ENCODE results near the gene WNT3A. TPM values are rescaled to one million over a fixed set of nuclear protein-coding genes. Genes with fewer than 3 reads are reported as not detected.
"Not testable (repeated sequence)": the region's sequence is repeated elsewhere in the genome, so short reads cannot be mapped to it uniquely, and the experiment has no call there.

Gene WNT3A
- polyA plus RNA-seq, 2 donors, result 0.69 to 1.3 TPM

GRCh38 chr1:227971643-227972282, 35.0 kb upstream of the WNT3A start:
- not testable (repeated sequence) for H3K4me3 ChIP-seq (ENCODE audit: low read depth in 1 of 2, low read length in 2 of 2); H3K27ac ChIP-seq (ENCODE audit: low read depth in 2 of 2, low read length in 1 of 2); H3K36me3 ChIP-seq (ENCODE audit: control insufficient read depth in 2 of 2, insufficient read depth in 2 of 2, low read length in 1 of 2); H3K27me3 ChIP-seq (ENCODE audit: control insufficient read depth in 1 of 2, insufficient read depth in 2 of 2, low read length in 2 of 2); H3K9me3 ChIP-seq (ENCODE audit: control insufficient read depth in 2 of 2, insufficient read depth in 1 of 2, low read depth in 1 of 2, low read length in 1 of 2); H3K4me1 ChIP-seq (ENCODE audit: control insufficient read depth in 2 of 2, insufficient read depth in 2 of 2, low read length in 1 of 2)
- WGBS, 2 donors, result 81 to 86% methylated on average over 19 to 25 of the region's 27 CpGs

- H3K27ac ChIP-seq (ENCODE audit: low read depth in 2 of 2, low read length in 1 of 2); H3K27me3 ChIP-seq (ENCODE audit: control insufficient read depth in 1 of 2, insufficient read depth in 2 of 2, low read length in 2 of 2); H3K9me3 ChIP-seq (ENCODE audit: control insufficient read depth in 2 of 2, insufficient read depth in 1 of 2, low read depth in 1 of 2, low read length in 1 of 2); H3K36me3 ChIP-seq (ENCODE audit: control insufficient read depth in 2 of 2, insufficient read depth in 2 of 2, low read length in 1 of 2); H3K4me1 ChIP-seq (ENCODE audit: control insufficient read depth in 2 of 2, insufficient read depth in 2 of 2, low read length in 1 of 2); H3K4me3 ChIP-seq (ENCODE audit: low read depth in 1 of 2, low read length in 2 of 2): not testable (repeated sequence)
- 77 to 93% methylated on average over 11 to 17 of the region's 19 CpGs for WGBS, 2 donors
These were observed 34.5 kb upstream of the WNT3A start for GRCh38 chr1:227972283-227972679.

GRCh38 chr1:227972843-227973374, 33.9 kb upstream of the WNT3A start:
- not testable (repeated sequence) for H3K27ac ChIP-seq (ENCODE audit: low read depth in 2 of 2, low read length in 1 of 2); H3K36me3 ChIP-seq (ENCODE audit: control insufficient read depth in 2 of 2, insufficient read depth in 2 of 2, low read length in 1 of 2); H3K4me3 ChIP-seq (ENCODE audit: low read depth in 1 of 2, low read length in 2 of 2); H3K9me3 ChIP-seq (ENCODE audit: control insufficient read depth in 2 of 2, insufficient read depth in 1 of 2, low read depth in 1 of 2, low read length in 1 of 2); H3K27me3 ChIP-seq (ENCODE audit: control insufficient read depth in 1 of 2, insufficient read depth in 2 of 2, low read length in 2 of 2); H3K4me1 ChIP-seq (ENCODE audit: control insufficient read depth in 2 of 2, insufficient read depth in 2 of 2, low read length in 1 of 2)
- 69 to 75% methylated on average over 22 of the region's 22 CpGs for WGBS, 2 donors

GRCh38 chr1:227973724-227974288, 33.0 kb upstream of the WNT3A start:
- H3K27me3 ChIP-seq (ENCODE audit: control insufficient read depth in 1 of 2, insufficient read depth in 2 of 2, low read length in 2 of 2); H3K36me3 ChIP-seq (ENCODE audit: control insufficient read depth in 2 of 2, insufficient read depth in 2 of 2, low read length in 1 of 2); H3K4me3 ChIP-seq (ENCODE audit: low read depth in 1 of 2, low read length in 2 of 2); H3K9me3 ChIP-seq (ENCODE audit: control insufficient read depth in 2 of 2, insufficient read depth in 1 of 2, low read depth in 1 of 2, low read length in 1 of 2); H3K27ac ChIP-seq (ENCODE audit: low read depth in 2 of 2, low read length in 1 of 2); H3K4me1 ChIP-seq (ENCODE audit: control insufficient read depth in 2 of 2, insufficient read depth in 2 of 2, low read length in 1 of 2): not testable (repeated sequence)
- WGBS, 2 donors, result 89% methylated on average over 23 to 32 of the region's 32 CpGs

- WGBS, 2 donors, result 85 to 89% methylated on average over 16 to 18 of the region's 21 CpGs
- not testable (repeated sequence) for H3K27ac ChIP-seq (ENCODE audit: low read depth in 2 of 2, low read length in 1 of 2); H3K9me3 ChIP-seq (ENCODE audit: control insufficient read depth in 2 of 2, insufficient read depth in 1 of 2, low read depth in 1 of 2, low read length in 1 of 2); H3K27me3 ChIP-seq (ENCODE audit: control insufficient read depth in 1 of 2, insufficient read depth in 2 of 2, low read length in 2 of 2); H3K36me3 ChIP-seq (ENCODE audit: control insufficient read depth in 2 of 2, insufficient read depth in 2 of 2, low read length in 1 of 2); H3K4me3 ChIP-seq (ENCODE audit: low read depth in 1 of 2, low read length in 2 of 2); H3K4me1 ChIP-seq (ENCODE audit: control insufficient read depth in 2 of 2, insufficient read depth in 2 of 2, low read length in 1 of 2)
These were observed 31.1 kb upstream of the WNT3A start for GRCh38 chr1:227975583-227976283.

GRCh38 chr1:227987181-227987580, 19.6 kb upstream of the WNT3A start:
- whole genome bisulfite sequencing, 2 donors, result 95 to 96% methylated on average over 2 of the region's 2 CpGs
- Histone ChIP-seq H3K27ac (ENCODE audit: low read depth in 2 of 2, low read length in 1 of 2) (no peak overlapping the region), H3K27me3 (ENCODE audit: control insufficient read depth in 1 of 2, insufficient read depth in 2 of 2, low read length in 2 of 2) (no peaks in the 10 kb centered on the region), H3K4me1 (ENCODE audit: control insufficient read depth in 2 of 2, insufficient read depth in 2 of 2, low read length in 1 of 2) (no peaks in the 10 kb centered on the region), H3K9me3 (ENCODE audit: control insufficient read depth in 2 of 2, insufficient read depth in 1 of 2, low read depth in 1 of 2, low read length in 1 of 2) (no peaks in the 10 kb centered on the region), H3K36me3 (ENCODE audit: control insufficient read depth in 2 of 2, insufficient read depth in 2 of 2, low read length in 1 of 2) (no peaks in the 10 kb centered on the region), H3K4me3 (ENCODE audit: low read depth in 1 of 2, low read length in 2 of 2) (no peak overlapping the region)

GRCh38 chr1:227994632-227995300, 12.0 kb upstream of the WNT3A start:
- no peaks in the 10 kb centered on the region for H3K27me3 ChIP-seq (ENCODE audit: control insufficient read depth in 1 of 2, insufficient read depth in 2 of 2, low read length in 2 of 2)
- H3K27ac ChIP-seq (ENCODE audit: low read depth in 2 of 2, low read length in 1 of 2), result no peak overlapping the region
- WGBS, 2 donors, result 71 to 78% methylated on average over 7 of the region's 7 CpGs
- H3K4me1 ChIP-seq (ENCODE audit: control insufficient read depth in 2 of 2, insufficient read depth in 2 of 2, low read length in 1 of 2), result no peaks in the 10 kb centered on the region
- H3K9me3 ChIP-seq (ENCODE audit: control insufficient read depth in 2 of 2, insufficient read depth in 1 of 2, low read depth in 1 of 2, low read length in 1 of 2), result peaks cover 0 to 9% of the 10 kb centered on the region in 2 donors
- no peak overlapping the region for H3K4me3 ChIP-seq (ENCODE audit: low read depth in 1 of 2, low read length in 2 of 2)
- no peaks in the 10 kb centered on the region for H3K36me3 ChIP-seq (ENCODE audit: control insufficient read depth in 2 of 2, insufficient read depth in 2 of 2, low read length in 1 of 2)

GRCh38 chr1:227996187-227996950, 10.4 kb upstream of the WNT3A start:
- Histone ChIP-seq H3K36me3 (ENCODE audit: control insufficient read depth in 2 of 2, insufficient read depth in 2 of 2, low read length in 1 of 2) (no peaks in the 10 kb centered on the region), H3K4me3 (ENCODE audit: low read depth in 1 of 2, low read length in 2 of 2) (no peak overlapping the region), H3K27me3 (ENCODE audit: control insufficient read depth in 1 of 2, insufficient read depth in 2 of 2, low read length in 2 of 2) (no peaks in the 10 kb centered on the region), H3K9me3 (ENCODE audit: control insufficient read depth in 2 of 2, insufficient read depth in 1 of 2, low read depth in 1 of 2, low read length in 1 of 2) (peaks cover 0 to 9% of the 10 kb centered on the region in 2 donors), H3K27ac (ENCODE audit: low read depth in 2 of 2, low read length in 1 of 2) (no peak overlapping the region), H3K4me1 (ENCODE audit: control insufficient read depth in 2 of 2, insufficient read depth in 2 of 2, low read length in 1 of 2) (no peaks in the 10 kb centered on the region)
- 7 to 10% methylated on average over 1 of the region's 1 CpG for WGBS, 2 donors

GRCh38 chr1:227998374-227999055, 8.3 kb upstream of the WNT3A start:
- no peaks in the 10 kb centered on the region for H3K36me3 ChIP-seq (ENCODE audit: control insufficient read depth in 2 of 2, insufficient read depth in 2 of 2, low read length in 1 of 2)
- 65 to 75% methylated on average over 6 of the region's 6 CpGs for WGBS, 2 donors
- peaks cover 0 to 3% of the 10 kb centered on the region in 2 donors for H3K27me3 ChIP-seq (ENCODE audit: control insufficient read depth in 1 of 2, insufficient read depth in 2 of 2, low read length in 2 of 2)
- H3K4me1 ChIP-seq (ENCODE audit: control insufficient read depth in 2 of 2, insufficient read depth in 2 of 2, low read length in 1 of 2), result no peaks in the 10 kb centered on the region
- no peak overlapping the region for H3K4me3 ChIP-seq (ENCODE audit: low read depth in 1 of 2, low read length in 2 of 2)
- H3K9me3 ChIP-seq (ENCODE audit: control insufficient read depth in 2 of 2, insufficient read depth in 1 of 2, low read depth in 1 of 2, low read length in 1 of 2), result peaks cover 0 to 9% of the 10 kb centered on the region in 2 donors
- no peak overlapping the region for H3K27ac ChIP-seq (ENCODE audit: low read depth in 2 of 2, low read length in 1 of 2)

Measured in esophagus (tissue), 2 donors.